Measurements from ENCODE around the gene MX1.

DNA sequence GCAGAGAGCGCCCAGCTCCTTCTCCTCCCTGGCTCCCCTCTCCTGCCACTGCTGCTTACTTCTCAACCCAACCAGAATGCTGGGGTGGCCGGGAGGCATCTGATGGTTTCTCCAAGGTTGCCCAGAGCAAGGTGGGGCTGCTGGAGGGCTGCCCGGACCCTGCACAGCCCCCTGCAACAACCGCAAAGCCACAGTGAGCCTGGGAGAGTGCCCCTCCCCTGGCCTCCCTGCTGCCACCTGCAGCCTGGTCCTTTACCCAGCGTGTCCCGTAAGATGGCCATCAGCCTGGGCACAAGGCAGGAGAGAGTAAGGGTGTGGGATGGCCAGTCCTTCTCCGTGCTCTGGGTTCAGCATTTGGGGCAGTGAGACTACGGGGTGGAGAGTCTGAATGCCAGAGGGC, 47.2 kb upstream of the MX1 start:
- TF ChIP-seq POLR2A (IDR thresholded peaks at IDR 0.05) = no peak
- TF ChIP-seq, protein P1, sequence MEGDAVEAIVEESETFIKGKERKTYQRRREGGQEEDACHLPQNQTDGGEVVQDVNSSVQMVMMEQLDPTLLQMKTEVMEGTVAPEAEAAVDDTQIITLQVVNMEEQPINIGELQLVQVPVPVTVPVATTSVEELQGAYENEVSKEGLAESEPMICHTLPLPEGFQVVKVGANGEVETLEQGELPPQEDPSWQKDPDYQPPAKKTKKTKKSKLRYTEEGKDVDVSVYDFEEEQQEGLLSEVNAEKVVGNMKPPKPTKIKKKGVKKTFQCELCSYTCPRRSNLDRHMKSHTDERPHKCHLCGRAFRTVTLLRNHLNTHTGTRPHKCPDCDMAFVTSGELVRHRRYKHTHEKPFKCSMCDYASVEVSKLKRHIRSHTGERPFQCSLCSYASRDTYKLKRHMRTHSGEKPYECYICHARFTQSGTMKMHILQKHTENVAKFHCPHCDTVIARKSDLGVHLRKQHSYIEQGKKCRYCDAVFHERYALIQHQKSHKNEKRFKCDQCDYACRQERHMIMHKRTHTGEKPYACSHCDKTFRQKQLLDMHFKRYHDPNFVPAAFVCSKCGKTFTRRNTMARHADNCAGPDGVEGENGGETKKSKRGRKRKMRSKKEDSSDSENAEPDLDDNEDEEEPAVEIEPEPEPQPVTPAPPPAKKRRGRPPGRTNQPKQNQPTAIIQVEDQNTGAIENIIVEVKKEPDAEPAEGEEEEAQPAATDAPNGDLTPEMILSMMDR (IDR thresholded peaks at IDR 0.05) = no peak

Measured in body of pancreas (tissue), 4 donors.